Fibroblast of mammary gland (primary cell): ENCODE measurements around the gene SLC5A12.

Experiments
- DNase-seq: peaks from one replicate; pipeline ENCODE4 v3.0.0-alpha.2; 2010; ENCODE audit warnings: low read depth
- H3K4me3 ChIP-seq: 2 replicates; pipeline ENCODE4 v1.5.1; 2011; ENCODE audit warnings: low read depth, mild to moderate bottlenecking, low read length, moderate library complexity; ENCODE audit not compliant: control insufficient read depth
- CTCF ChIP-seq: conservative IDR thresholded peaks from 2 replicates; pipeline ENCODE4 v1.5.1; 2011; ENCODE audit warnings: low read depth, low read length, inconsistent platforms; ENCODE audit not compliant: control insufficient read depth, insufficient read depth

The SLC5A12 gene

DNA sequence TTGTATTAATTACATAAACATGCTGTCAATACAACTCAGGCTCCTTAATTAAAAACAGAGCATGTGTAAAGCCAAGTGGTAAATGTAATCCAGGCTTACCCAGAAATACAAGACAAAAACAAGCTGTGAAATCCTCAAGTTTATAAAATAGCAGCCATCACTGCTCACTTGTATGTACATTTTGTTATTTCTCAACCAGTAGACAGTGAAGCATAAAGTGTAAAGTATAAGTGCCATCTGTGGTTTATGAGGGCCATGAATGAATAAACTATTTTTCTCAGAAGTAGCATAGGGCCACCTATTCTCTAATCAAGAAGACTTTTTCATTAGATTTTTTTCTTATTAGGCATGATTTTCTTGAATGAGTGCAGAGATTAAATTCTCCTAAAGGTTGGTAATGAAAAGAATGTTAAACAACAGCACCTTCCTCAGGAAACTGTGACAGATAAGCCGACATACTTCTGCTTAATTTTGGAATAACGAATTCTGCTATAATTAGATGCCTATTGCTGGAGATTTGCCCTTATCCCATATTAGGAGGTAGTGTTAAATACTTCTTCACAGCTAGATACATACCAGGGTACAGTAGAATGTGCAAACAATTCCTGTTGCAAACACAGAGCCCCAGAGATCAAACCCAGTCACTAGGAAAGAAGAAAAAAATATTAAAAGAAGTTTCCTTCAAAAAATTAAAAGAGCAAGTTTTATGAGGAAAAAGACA lies 13.0 kb downstream of the SLC5A12 start:
- no peak for TF ChIP-seq CTCF
- DNase-seq = no peak
- H3K4me3 ChIP-seq = no peak overlapping the region

DNA sequence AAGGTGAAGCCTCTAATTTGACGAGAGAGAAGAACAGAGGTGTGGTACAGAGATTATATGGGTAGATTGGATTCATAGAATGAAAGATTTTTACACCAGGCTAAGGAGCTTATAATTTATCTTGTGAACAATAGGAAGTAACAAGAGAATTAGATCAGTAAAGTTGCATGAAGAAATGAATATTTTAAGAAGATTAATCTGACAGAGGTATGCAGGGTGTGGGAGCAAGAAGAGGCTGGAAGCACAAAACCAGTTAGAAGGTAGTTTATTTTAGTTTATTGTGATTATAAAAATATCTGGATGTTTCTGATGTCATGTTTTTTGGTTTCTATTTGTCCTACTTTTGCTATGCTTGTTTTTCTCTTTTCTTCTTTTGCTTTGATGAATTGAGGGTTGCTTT lies 15.7 kb downstream of the SLC5A12 start:
- no peak for DNase-seq
- no peak overlapping the region for H3K4me3 ChIP-seq
- no peak for TF ChIP-seq CTCF

GRCh38 chr11:26704249-26704648 lies 17.6 kb downstream of the SLC5A12 start:
- TF ChIP-seq CTCF = no peak
- no peak for DNase-seq
- H3K4me3 ChIP-seq = no peak overlapping the region

- no peak for TF ChIP-seq CTCF
- DNase-seq = no peak
- no peak overlapping the region for H3K4me3 ChIP-seq
Observed at GRCh38 chr11:26703411-26704191, 18.3 kb downstream of the SLC5A12 start.

- no peak for TF ChIP-seq CTCF
- no peak overlapping the region for H3K4me3 ChIP-seq
- no peak for DNase-seq
Observed at GRCh38 chr11:26702406-26702805, 19.5 kb downstream of the SLC5A12 start.

DNA sequence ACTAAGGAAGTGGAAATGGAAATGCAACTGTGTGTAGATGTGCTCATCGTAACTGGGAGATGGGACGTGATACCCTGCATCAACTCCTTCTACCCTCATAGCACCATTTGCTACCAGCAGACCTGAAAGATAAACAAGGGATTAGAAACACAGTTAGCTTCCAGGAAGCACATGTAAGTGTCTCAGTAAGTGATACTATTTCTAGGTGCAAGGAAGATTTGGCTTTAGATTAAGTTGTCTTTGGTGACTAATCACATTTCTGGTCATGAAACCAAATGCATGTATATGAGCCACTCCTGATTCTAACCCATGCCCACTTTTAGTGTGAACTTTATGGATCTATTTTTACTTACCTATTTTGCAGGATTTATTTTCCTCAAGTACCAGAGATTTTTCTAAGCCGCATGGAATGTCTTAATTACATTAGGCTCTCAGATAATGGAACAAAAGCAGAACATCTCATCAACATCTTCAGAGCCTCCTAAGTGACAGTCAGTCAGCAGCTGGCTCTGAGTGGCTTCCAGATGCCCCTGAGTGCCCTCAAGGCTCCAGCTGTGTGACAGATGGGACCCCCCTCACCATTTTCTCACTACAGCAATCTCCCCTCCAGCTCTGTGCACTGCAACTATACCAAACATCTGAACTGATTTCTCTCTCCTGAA lies 21.2 kb downstream of the SLC5A12 start:
- H3K4me3 ChIP-seq = no peak overlapping the region
- TF ChIP-seq CTCF = no peak
- DNase-seq = no peak
